ENCODE measurements around the gene SMIM35.
A peak's percentile ranks its signal among the peaks of the same experiment; 100 is the strongest.

Gene SMIM35

GRCh38 chr11:118057251-118058145 is 29.3 kb downstream of the SMIM35 start:
- DNase-seq: no peak

- DNase-seq: no peak
These were observed 30.0 kb downstream of the SMIM35 start for GRCh38 chr11:118056806-118057205.

GRCh38 chr11:118055966-118056365 is 30.8 kb downstream of the SMIM35 start:
- no peak for DNase-seq

- DNase-seq: no peak
These were observed 31.8 kb downstream of the SMIM35 start for GRCh38 chr11:118054712-118055640.

GRCh38 chr11:118052581-118053206 is 34.1 kb downstream of the SMIM35 start:
- DNase-seq: no peak

GRCh38 chr11:118051611-118052461 is 34.9 kb downstream of the SMIM35 start:
- DNase-seq: peak; percentile 79

- DNase-seq: no peak
These were observed 35.6 kb downstream of the SMIM35 start for GRCh38 chr11:118051136-118051610.

- DNase-seq: no peak
These were observed 36.4 kb downstream of the SMIM35 start for GRCh38 chr11:118050208-118050891.

- no peak for DNase-seq
These were observed 37.0 kb downstream of the SMIM35 start for GRCh38 chr11:118049771-118050170.

- DNase-seq: no peak
These were observed 38.0 kb downstream of the SMIM35 start for GRCh38 chr11:118048472-118049370.

- DNase-seq: no peak
These were observed 39.0 kb downstream of the SMIM35 start for GRCh38 chr11:118047749-118048148.

GRCh38 chr11:118046964-118047700 is 39.6 kb downstream of the SMIM35 start:
- DNase-seq: no peak

GRCh38 chr11:118046051-118046963 is 40.5 kb downstream of the SMIM35 start:
- peak; percentile 41 for DNase-seq

GRCh38 chr11:118045191-118045590 is 41.6 kb downstream of the SMIM35 start:
- no peak for DNase-seq

GRCh38 chr11:118042796-118043195 is 44.0 kb downstream of the SMIM35 start:
- DNase-seq: no peak

- DNase-seq: no peak
These were observed 44.6 kb downstream of the SMIM35 start for GRCh38 chr11:118042141-118042540.

GRCh38 chr11:118033443-118033842 is 53.3 kb downstream of the SMIM35 start:
- DNase-seq: no peak

GRCh38 chr11:118028626-118029025 is 58.1 kb downstream of the SMIM35 start:
- no peak for DNase-seq
